Right lobe of liver (tissue), 6 donors: ENCODE measurements around the gene HNRNPM. TPM values are rescaled to one million over a fixed set of nuclear protein-coding genes. Genes with fewer than 3 reads are reported as not detected.
"Not testable (repeated sequence)": the region's sequence is repeated elsewhere in the genome, so short reads cannot be mapped to it uniquely, and the experiment has no call there.

Experiments used
- ATAC-seq, 4 donors: fragments of 200-7000 bp; cut with Tn5 transposase; one replicate each; pipeline ENCODE4 v1.9.1; 2020; ENCODE audit warnings: mild to moderate bottlenecking in 4 of 4, moderate library complexity in 4 of 4
- DNase-seq, 3 donors: peaks; one replicate each; pipeline ENCODE4 v3.0.0-alpha.2; 2020
- H3K27ac ChIP-seq, 3 donors: fragments of 200-600 bp; one replicate each; pipeline ENCODE4 v1.8.0; 2022
- H3K27me3 ChIP-seq, 2 donors: fragments of 200-600 bp; one replicate each; pipeline ENCODE4 v1.8.0; 2022
- H3K36me3 ChIP-seq, 4 donors: fragments of 200-600 bp; sonication (generic) in 1 of 4; one replicate each; pipeline versions ENCODE4 v1.5.1 to v1.8.0; 2017 to 2022; ENCODE audit warnings: control low read depth in 1 of 4
- H3K4me1 ChIP-seq, 4 donors: fragments of 200-600 bp; sonication (generic) in 1 of 4; one replicate each; pipeline versions ENCODE4 v1.5.1 to v1.8.0; 2017 to 2022; ENCODE audit warnings: control low read depth in 1 of 4
- H3K4me3 ChIP-seq, 3 donors: fragments of 200-600 bp; one replicate each; pipeline ENCODE4 v1.8.0; 2022
- H3K9me3 ChIP-seq, 4 donors: fragments of 200-600 bp; sonication (generic) in 1 of 4; one replicate each; pipeline versions ENCODE4 v1.5.1 to v1.8.0; 2017 to 2022; ENCODE audit warnings: control low read depth in 1 of 4
- CTCF ChIP-seq, 4 donors: fragments of 200-600 bp in 3 of 4; fragments of 450-650 bp in 1 of 4; IDR thresholded peaks; one replicate each; pipeline versions ENCODE4 v1.5.1 to v1.8.0; 2016 to 2022; ENCODE audit warnings: antibody characterized with exemption in 4 of 4, mild to moderate bottlenecking in 2 of 4
- POLR2A ChIP-seq: fragments of 450-650 bp; IDR thresholded peaks from one replicate; pipeline ENCODE4 v1.6.1; 2017; ENCODE audit warnings: antibody characterized with exemption, mild to moderate bottlenecking
- WGBS: methylation state at CpG from one replicate; pipeline ENCODE4 v1.1.6; 2018; ENCODE audit warnings: low coverage, low lambda C conversion rate; ENCODE audit not compliant: insufficient coverage; ENCODE audit errors: missing lambda C conversion rate; 5-methylcytosine and 5-hydroxymethylcytosine counted together
- intact Hi-C, 2 donors: fragments of 100-400 bp; cut with DNase I; formaldehyde crosslinking; loops; one replicate each; pipeline versions ENCODE4 v1.11.2 to v1.14.1; 2022
- total RNA-seq, 6 experiments: library from RNA; depleted of rRNA in 2 of 6; stranded (reverse); fragments of >200 nt in 2 of 6; fragmentation: NEBNext Ultra II Directional in 3 of 6; extraction: Animal tissue kit (Norgen Biotek cat#: 25700) in 3 of 6; gene quantifications; one replicate each; pipeline versions ENCODE4 v1.1.0 to v1.2.4, GENCODE V29; 2016 to 2023
- donor health status: DM: no; HTN: yes; CAD: no.
- donor health status: DM: no; HTN: no; CAD: no.
- donor health status: DM: no; HTN: no; CAD: no.
- donor health status: DM: no; HTN: yes; CAD: no.
- donor health status: DM: no; HTN: yes; CAD: no.

HNRNPM gene
- total RNA-seq, 6 experiments from 2014 or later, result 31.8 to 82.5 (median 58.6) TPM

- Histone ChIP-seq H3K4me3 (no peak overlapping the region), H3K27ac (no peak overlapping the region), H3K4me1 (peaks cover 0 to 15% (median 8%) of the 10 kb centered on the region in 4 donors), H3K9me3 (no peaks in the 10 kb centered on the region), H3K27me3 (no peaks in the 10 kb centered on the region), H3K36me3 (no peaks in the 10 kb centered on the region)
- DNase-seq (no peak), ATAC-seq (no peak)
- TF ChIP-seq POLR2A (no peak), CTCF (IDR thresholded peaks at IDR 0.05) (no peak)
- WGBS, result 95% methylated on average over 3 of the region's 4 CpGs
- intact Hi-C loops, result no loop called here
Observed at GRCh38 chr19:8416796-8417195, 28.0 kb upstream of the HNRNPM start.

GRCh38 chr19:8421484-8422461, 23.0 kb upstream of the HNRNPM start:
- ATAC-seq (peak; percentile 62 to 84 (median 76)), DNase-seq (peak; percentile 67 to 89 (median 88))
- Histone ChIP-seq H3K27ac (peak overlapping the region; percentile 90 to 97 (median 97)), H3K4me1 (peaks cover 0 to 24% (median 15%) of the 10 kb centered on the region in 4 donors), H3K4me3 (peak overlapping the region in 1 of 3 donors; percentile 37), H3K27me3 (no peaks in the 10 kb centered on the region), H3K9me3 (no peaks in the 10 kb centered on the region), H3K36me3 (peaks cover 0 to 4% (median 1%) of the 10 kb centered on the region in 4 donors)
- intact Hi-C loops, result no loop called here
- TF ChIP-seq POLR2A (peak; percentile 17), CTCF (IDR thresholded peaks at IDR 0.05) (no peak)
- 38% methylated on average over 10 of the region's 28 CpGs for WGBS

GRCh38 chr19:8423817-8424223, 21.0 kb upstream of the HNRNPM start:
- Histone ChIP-seq H3K4me3 (no peak overlapping the region), H3K9me3 (no peaks in the 10 kb centered on the region), H3K27ac (peak overlapping the region; percentile 90 to 97 (median 97)), H3K27me3 (no peaks in the 10 kb centered on the region), H3K4me1 (peaks cover 0 to 24% (median 15%) of the 10 kb centered on the region in 4 donors), H3K36me3 (peaks cover 0 to 5% (median 2%) of the 10 kb centered on the region in 4 donors)
- TF ChIP-seq CTCF (IDR thresholded peaks at IDR 0.05), result no peak
- TF ChIP-seq POLR2A, result no peak
- peak; percentile 81 to 87 (median 86) for ATAC-seq
- 17% methylated on average over 8 of the region's 9 CpGs for WGBS
- DNase-seq, result peak; percentile 91 to 94 (median 93)
- intact Hi-C loops, result no loop called here

GRCh38 chr19:8425331-8425730, 19.4 kb upstream of the HNRNPM start:
- intact Hi-C loops, H3K4me3 ChIP-seq, DNase-seq, H3K27ac ChIP-seq, ATAC-seq, H3K36me3 ChIP-seq, H3K9me3 ChIP-seq, H3K27me3 ChIP-seq: not testable (repeated sequence)
- WGBS, result 77% methylated on average over 4 of the region's 6 CpGs
- H3K4me1 ChIP-seq, result peaks cover 0 to 24% (median 15%) of the 10 kb centered on the region in 4 donors

GRCh38 chr19:8426283-8426682, 18.5 kb upstream of the HNRNPM start:
- TF ChIP-seq CTCF (IDR thresholded peaks at IDR 0.05), result no peak
- TF ChIP-seq POLR2A, result no peak
- ATAC-seq, result no peak
- H3K27me3 ChIP-seq, result no peaks in the 10 kb centered on the region
- H3K9me3 ChIP-seq, result no peaks in the 10 kb centered on the region
- intact Hi-C loops, result no loop called here
- WGBS, result 85% methylated on average over 2 of the region's 7 CpGs
- H3K4me3 ChIP-seq, result no peak overlapping the region
- no peak for DNase-seq
- peaks cover 0 to 5% (median 2%) of the 10 kb centered on the region in 4 donors for H3K36me3 ChIP-seq
- peaks cover 0 to 24% (median 15%) of the 10 kb centered on the region in 4 donors for H3K4me1 ChIP-seq
- H3K27ac ChIP-seq, result no peak overlapping the region
